ENCODE measurements around the gene CHN2.
"Not testable (repeated sequence)": the region's sequence is repeated elsewhere in the genome, so short reads cannot be mapped to it uniquely, and the experiment has no call there.

The CHN2 gene

DNA sequence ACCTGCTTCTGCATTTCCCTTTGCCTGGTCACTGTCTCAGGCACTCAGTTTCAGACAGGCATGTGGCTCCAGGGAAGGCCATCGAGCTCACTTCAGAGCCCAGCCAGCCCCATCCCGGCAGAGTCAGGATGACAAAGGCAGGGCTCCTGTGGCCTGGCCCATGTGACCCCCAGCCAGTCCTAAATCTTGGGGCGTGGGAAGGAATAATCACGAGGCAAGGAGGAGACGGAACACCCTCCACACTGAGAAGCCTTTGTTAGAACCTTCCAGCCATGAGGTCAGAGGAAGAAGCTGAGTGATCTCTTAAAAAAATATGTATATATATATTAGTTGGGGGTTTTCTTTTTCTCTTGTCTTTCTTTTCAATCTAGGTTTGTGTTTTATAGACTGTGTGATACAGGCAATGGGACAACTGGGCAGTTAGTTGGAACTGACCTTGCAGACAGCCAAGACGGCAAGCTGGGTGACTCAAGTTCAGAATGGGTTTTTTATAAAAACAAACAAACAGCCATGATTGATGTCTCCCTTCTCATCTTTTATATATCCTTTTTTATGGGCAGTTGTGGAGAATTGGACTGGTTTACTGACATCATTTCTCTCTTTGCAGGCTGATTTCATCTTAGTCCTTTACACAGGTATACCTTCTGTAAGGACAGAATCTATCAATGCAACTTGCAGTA lies 60.8 kb downstream of the CHN2 start:
- DNase-seq, result no peak
- Histone ChIP-seq H3K4me3 (ENCODE audit: low read depth, low read length) (no peak overlapping the region), H3K36me3 (no peaks in the 10 kb centered on the region), H3K27me3 (ENCODE audit: insufficient read depth, low read depth, severe bottlenecking) (no peaks in the 10 kb centered on the region), H3K9me3 (ENCODE audit: severe bottlenecking) (no peaks in the 10 kb centered on the region), H3K27ac (no peak overlapping the region)
- TF ChIP-seq CTCF (IDR thresholded peaks at IDR 0.05; ENCODE audit: low read depth, low read length), result no peak

GRCh38 chr7:29255906-29256692 lies 61.5 kb downstream of the CHN2 start:
- no peak for DNase-seq
- Histone ChIP-seq H3K4me3 (ENCODE audit: low read depth, low read length) (no peak overlapping the region), H3K9me3 (ENCODE audit: severe bottlenecking) (no peaks in the 10 kb centered on the region), H3K27me3 (ENCODE audit: insufficient read depth, low read depth, severe bottlenecking) (no peaks in the 10 kb centered on the region), H3K27ac (no peak overlapping the region), H3K36me3 (no peaks in the 10 kb centered on the region)
- no peak for TF ChIP-seq CTCF (IDR thresholded peaks at IDR 0.05; ENCODE audit: low read depth, low read length)

DNA sequence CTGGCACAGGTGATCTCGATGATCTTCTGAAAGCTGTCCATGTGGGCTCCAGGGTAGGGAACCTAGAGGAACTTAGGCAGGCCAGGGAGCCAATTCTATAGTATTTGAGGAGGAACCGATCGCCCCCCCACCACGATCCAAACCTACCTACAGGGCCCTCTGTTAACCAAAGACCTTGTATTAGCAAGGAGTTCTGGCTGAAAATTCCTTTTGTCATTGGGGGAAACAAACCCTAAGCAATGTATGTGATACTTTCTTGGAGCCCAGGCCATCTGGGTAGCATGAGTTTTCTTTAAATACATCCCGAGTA lies 62.1 kb downstream of the CHN2 start:
- Histone ChIP-seq H3K27ac (no peak overlapping the region), H3K27me3 (ENCODE audit: insufficient read depth, low read depth, severe bottlenecking) (no peaks in the 10 kb centered on the region), H3K4me3 (ENCODE audit: low read depth, low read length) (no peak overlapping the region), H3K9me3 (ENCODE audit: severe bottlenecking) (no peaks in the 10 kb centered on the region), H3K36me3 (no peaks in the 10 kb centered on the region)
- DNase-seq, result no peak
- TF ChIP-seq CTCF (IDR thresholded peaks at IDR 0.05; ENCODE audit: low read depth, low read length), result no peak

- no peak for TF ChIP-seq CTCF (IDR thresholded peaks at IDR 0.05; ENCODE audit: low read depth, low read length)
Measured at GRCh38 chr7:29258951-29259350, 64.4 kb downstream of the CHN2 start.

GRCh38 chr7:29262191-29262917 lies 67.8 kb downstream of the CHN2 start:
- no peak for TF ChIP-seq CTCF (IDR thresholded peaks at IDR 0.05; ENCODE audit: low read depth, low read length)
- H3K4me3 ChIP-seq (ENCODE audit: low read depth, low read length), result no peak overlapping the region
- H3K9me3 ChIP-seq (ENCODE audit: severe bottlenecking), result no peaks in the 10 kb centered on the region
- no peak for DNase-seq
- H3K27ac ChIP-seq, result no peak overlapping the region
- no peaks in the 10 kb centered on the region for H3K27me3 ChIP-seq (ENCODE audit: insufficient read depth, low read depth, severe bottlenecking)
- no peaks in the 10 kb centered on the region for H3K36me3 ChIP-seq

More at GRCh38 chr7:29258951-29259350, 64.4 kb downstream of the CHN2 start:
- Histone ChIP-seq H3K36me3 (no peaks in the 10 kb centered on the region), H3K27ac (no peak overlapping the region), H3K9me3 (ENCODE audit: severe bottlenecking) (no peaks in the 10 kb centered on the region), H3K4me3 (ENCODE audit: low read depth, low read length) (no peak overlapping the region), H3K27me3 (ENCODE audit: insufficient read depth, low read depth, severe bottlenecking) (no peaks in the 10 kb centered on the region)
- no peak for DNase-seq

DNA sequence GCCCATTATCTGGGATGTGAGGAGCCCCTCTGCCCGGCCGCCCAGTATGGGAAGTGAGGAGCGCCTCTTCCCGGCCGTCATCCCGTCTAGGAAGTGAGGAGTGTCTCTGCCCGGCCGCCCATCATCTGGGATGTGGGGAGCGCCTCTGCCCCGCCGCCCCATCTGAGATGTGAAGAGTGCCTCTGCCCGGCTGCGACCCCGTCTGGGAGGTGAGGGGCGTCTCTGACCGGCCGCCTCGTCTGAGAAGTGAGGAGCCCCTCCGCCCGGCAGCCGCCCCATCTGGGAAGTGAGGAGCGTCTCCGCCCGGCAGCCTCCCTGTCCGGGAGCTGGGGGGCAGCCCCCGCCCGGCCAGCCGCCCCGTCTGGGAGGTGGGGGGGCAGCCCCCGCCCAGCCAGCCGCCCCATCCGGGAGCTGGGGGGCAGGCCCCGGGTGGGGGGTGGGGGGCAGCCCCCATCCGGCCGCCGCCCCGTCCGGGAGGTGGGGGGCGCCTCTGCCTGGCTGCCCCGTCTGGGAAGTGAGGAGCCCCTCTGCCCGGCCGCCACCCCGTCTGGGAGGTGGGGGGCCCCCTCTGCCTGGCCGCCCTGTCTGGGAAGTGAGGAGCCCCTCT lies 69.1 kb downstream of the CHN2 start:
- H3K4me3 ChIP-seq (ENCODE audit: low read depth, low read length); DNase-seq; H3K27me3 ChIP-seq (ENCODE audit: insufficient read depth, low read depth, severe bottlenecking); H3K9me3 ChIP-seq (ENCODE audit: severe bottlenecking); H3K27ac ChIP-seq; H3K36me3 ChIP-seq: not testable (repeated sequence)

Data from WERI-Rb-1 (cell line).